K562 (cell line): ENCODE data around the gene SLC16A5. TPM values are rescaled to one million over a fixed set of nuclear protein-coding genes. Genes with fewer than 3 reads are reported as not detected.

Source experiments
- CBFA2T3 ChIP-seq: fragments of 450-650 bp; IDR thresholded peaks from 2 replicates; pipeline ENCODE4 v1.6.1; 2017
- CEBPG ChIP-seq, 3 experiments: fragments of 200-800 bp in 1 of 3; sonication (Bioruptor generic) in 1 of 3; sonication (generic) in 1 of 3; formaldehyde crosslinking in 1 of 3; IDR thresholded peaks in 2 of 3; conservative IDR thresholded peaks in 1 of 3; 2 replicates each; pipeline versions ENCODE4 v1.6.1 to v1.8.0; 2016 to 2022; ENCODE audit warnings: missing compliant biosample characterization in 2 of 3, missing genetic modification characterization in 2 of 3, mild to moderate bottlenecking in 1 of 3, missing genetic modification reagents in 1 of 3
- SPI1 ChIP-seq: IDR thresholded peaks from 2 replicates; pipeline ENCODE4 v1.6.1; 2011; ENCODE audit warnings: low read depth, low read length, control low read depth, borderline replicate concordance
- YBX1 ChIP-seq: fragments of 450-650 bp; IDR thresholded peaks from 2 replicates; pipeline ENCODE4 v1.7.1; 2016; ENCODE audit warnings: mild to moderate bottlenecking
- polyA plus RNA-seq, 8 experiments: library from polyadenylated mRNA; depleted of rRNA in 4 of 8; stranded (reverse) in 5 of 8; unstranded in 3 of 8; fragments of >200 nt; fragmentation: Nextera tagmentation in 2 of 8; fragmentation: Illumina TruSeq in 1 of 8; extraction: Ambion mirVana in 2 of 8; extraction: Trizol in 1 of 8; gene quantifications; 2 replicates each; pipeline versions ENCODE4 v1.2.1 to v1.2.3, GENCODE V29; 2011 to 2014; ENCODE audit warnings: inconsistent platforms in 1 of 8, missing spikeins in 1 of 8
- total RNA-seq, 7 experiments: library from RNA; depleted of rRNA in 6 of 7; stranded (reverse); fragments of >200 nt in 6 of 7; fragmentation: Illumina TruSeq in 2 of 7; extraction: Trizol in 2 of 7; gene quantifications; 2 replicates each; pipeline versions ENCODE4 v1.2.1 to v1.2.3, GENCODE V29; 2011 to 2021; ENCODE audit warnings: low replicate concordance in 1 of 7
- TF ChIP-seq, protein P1 (sequence below): IDR thresholded peaks from 2 replicates; pipeline ENCODE4 v1.6.1; 2011; ENCODE audit warnings: borderline replicate concordance, low read depth, mild to moderate bottlenecking, moderate library complexity, low read length; ENCODE audit not compliant: insufficient read depth, poor library complexity, severe bottlenecking
- TF ChIP-seq, protein P2 (sequence below), 2 experiments: fragments of 250-450 bp in 1 of 2; fragments of 450-650 bp in 1 of 2; sonication (Bioruptor Pico) in 1 of 2; IDR thresholded peaks; 2 replicates each; pipeline versions ENCODE4 v1.6.1 to v1.8.0; 2016 to 2021; ENCODE audit warnings: mild to moderate bottlenecking in 2 of 2, moderate library complexity in 2 of 2, missing compliant biosample characterization in 1 of 2, missing genetic modification characterization in 1 of 2
- TF ChIP-seq, protein P3 (sequence below): fragments of 250-450 bp; sonication (Bioruptor Pico); IDR thresholded peaks from 2 replicates; pipeline ENCODE4 v1.8.0; 2021; ENCODE audit warnings: mild to moderate bottlenecking, moderate library complexity
- TF ChIP-seq, protein P4 (sequence below), 2 experiments: fragments of 450-650 bp in 1 of 2; IDR thresholded peaks; 2 replicates each; pipeline ENCODE4 v1.6.1; 2011 to 2017; ENCODE audit warnings: low read depth in 2 of 2, antibody characterized with exemption in 1 of 2, borderline replicate concordance in 1 of 2, low read length in 1 of 2, mild to moderate bottlenecking in 1 of 2, mixed read lengths in 1 of 2; ENCODE audit not compliant: control insufficient read depth in 1 of 2
- TF ChIP-seq, protein P5 (sequence below): fragments of 250-450 bp; sonication (Bioruptor Pico); IDR thresholded peaks from 2 replicates; pipeline ENCODE4 v1.5.0; 2021
- TF ChIP-seq, protein P6 (sequence below): fragments of 250-450 bp; sonication (Bioruptor Pico); IDR thresholded peaks from 2 replicates; pipeline ENCODE4 v1.4.0; 2020; ENCODE audit warnings: mild to moderate bottlenecking, moderate library complexity

The SLC16A5 gene
- total and polyA plus RNA-seq, 9 of the 15 experiments (the other 6 are each of a cell fraction or from before 2014, with no cell fraction given) = 0.06 to 2.6 (median 0.91) TPM

DNA sequence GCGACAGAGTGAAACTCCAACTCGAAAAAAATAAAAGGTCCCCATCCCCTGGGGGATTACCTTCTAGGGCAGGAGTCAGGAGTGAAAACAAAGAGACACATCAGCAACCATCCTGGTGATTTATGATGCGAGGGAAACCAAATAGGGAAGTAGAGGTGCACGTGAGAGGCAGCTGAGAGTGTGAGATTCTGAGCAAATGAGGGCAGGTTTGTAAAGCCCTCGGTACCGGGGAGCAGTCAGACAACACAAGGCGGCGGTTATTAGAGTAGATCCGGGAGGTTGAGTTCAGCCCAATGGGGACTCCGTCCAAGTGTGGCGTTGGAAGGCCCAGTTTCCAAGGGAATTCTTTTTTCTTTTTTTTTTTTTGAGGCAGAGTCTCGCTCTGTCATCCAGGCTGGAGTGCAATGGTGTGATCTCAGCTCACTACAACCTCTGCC is 14.6 kb downstream of the SLC16A5 start (continued):
- TF ChIP-seq CEBPG (CRISPR knock-in tag; IDR thresholded peaks at IDR 0.05) (no peak), CEBPG (tag; conservative IDR thresholded peaks at IDR 0.05 in 1 of 2, IDR thresholded peaks at IDR 0.05 in 1 of 2) (no peak), CBFA2T3 (no peak; the same call in 1 of the 2 replicates), YBX1 (no peak), SPI1 (peak; percentile 45)
- TF ChIP-seq, protein P1, sequence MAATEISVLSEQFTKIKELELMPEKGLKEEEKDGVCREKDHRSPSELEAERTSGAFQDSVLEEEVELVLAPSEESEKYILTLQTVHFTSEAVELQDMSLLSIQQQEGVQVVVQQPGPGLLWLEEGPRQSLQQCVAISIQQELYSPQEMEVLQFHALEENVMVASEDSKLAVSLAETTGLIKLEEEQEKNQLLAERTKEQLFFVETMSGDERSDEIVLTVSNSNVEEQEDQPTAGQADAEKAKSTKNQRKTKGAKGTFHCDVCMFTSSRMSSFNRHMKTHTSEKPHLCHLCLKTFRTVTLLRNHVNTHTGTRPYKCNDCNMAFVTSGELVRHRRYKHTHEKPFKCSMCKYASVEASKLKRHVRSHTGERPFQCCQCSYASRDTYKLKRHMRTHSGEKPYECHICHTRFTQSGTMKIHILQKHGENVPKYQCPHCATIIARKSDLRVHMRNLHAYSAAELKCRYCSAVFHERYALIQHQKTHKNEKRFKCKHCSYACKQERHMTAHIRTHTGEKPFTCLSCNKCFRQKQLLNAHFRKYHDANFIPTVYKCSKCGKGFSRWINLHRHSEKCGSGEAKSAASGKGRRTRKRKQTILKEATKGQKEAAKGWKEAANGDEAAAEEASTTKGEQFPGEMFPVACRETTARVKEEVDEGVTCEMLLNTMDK = no peak
- TF ChIP-seq, protein P2, sequence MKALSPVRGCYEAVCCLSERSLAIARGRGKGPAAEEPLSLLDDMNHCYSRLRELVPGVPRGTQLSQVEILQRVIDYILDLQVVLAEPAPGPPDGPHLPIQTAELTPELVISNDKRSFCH (CRISPR knock-in tag; IDR thresholded peaks at IDR 0.05) = no peak
- TF ChIP-seq, protein P2 (tag; IDR thresholded peaks at IDR 0.05) = no peak
- TF ChIP-seq, protein P3, sequence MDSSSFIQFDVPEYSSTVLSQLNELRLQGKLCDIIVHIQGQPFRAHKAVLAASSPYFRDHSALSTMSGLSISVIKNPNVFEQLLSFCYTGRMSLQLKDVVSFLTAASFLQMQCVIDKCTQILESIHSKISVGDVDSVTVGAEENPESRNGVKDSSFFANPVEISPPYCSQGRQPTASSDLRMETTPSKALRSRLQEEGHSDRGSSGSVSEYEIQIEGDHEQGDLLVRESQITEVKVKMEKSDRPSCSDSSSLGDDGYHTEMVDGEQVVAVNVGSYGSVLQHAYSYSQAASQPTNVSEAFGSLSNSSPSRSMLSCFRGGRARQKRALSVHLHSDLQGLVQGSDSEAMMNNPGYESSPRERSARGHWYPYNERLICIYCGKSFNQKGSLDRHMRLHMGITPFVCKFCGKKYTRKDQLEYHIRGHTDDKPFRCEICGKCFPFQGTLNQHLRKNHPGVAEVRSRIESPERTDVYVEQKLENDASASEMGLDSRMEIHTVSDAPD = no peak
- TF ChIP-seq, protein P4, sequence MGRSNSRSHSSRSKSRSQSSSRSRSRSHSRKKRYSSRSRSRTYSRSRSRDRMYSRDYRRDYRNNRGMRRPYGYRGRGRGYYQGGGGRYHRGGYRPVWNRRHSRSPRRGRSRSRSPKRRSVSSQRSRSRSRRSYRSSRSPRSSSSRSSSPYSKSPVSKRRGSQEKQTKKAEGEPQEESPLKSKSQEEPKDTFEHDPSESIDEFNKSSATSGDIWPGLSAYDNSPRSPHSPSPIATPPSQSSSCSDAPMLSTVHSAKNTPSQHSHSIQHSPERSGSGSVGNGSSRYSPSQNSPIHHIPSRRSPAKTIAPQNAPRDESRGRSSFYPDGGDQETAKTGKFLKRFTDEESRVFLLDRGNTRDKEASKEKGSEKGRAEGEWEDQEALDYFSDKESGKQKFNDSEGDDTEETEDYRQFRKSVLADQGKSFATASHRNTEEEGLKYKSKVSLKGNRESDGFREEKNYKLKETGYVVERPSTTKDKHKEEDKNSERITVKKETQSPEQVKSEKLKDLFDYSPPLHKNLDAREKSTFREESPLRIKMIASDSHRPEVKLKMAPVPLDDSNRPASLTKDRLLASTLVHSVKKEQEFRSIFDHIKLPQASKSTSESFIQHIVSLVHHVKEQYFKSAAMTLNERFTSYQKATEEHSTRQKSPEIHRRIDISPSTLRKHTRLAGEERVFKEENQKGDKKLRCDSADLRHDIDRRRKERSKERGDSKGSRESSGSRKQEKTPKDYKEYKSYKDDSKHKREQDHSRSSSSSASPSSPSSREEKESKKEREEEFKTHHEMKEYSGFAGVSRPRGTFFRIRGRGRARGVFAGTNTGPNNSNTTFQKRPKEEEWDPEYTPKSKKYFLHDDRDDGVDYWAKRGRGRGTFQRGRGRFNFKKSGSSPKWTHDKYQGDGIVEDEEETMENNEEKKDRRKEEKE (IDR thresholded peaks at IDR 0.05; ENCODE audit: borderline replicate concordance in 1 of 2, control insufficient read depth in 1 of 2, low read depth in 2 of 2, low read length in 1 of 2) = no peak
- TF ChIP-seq, protein P5, sequence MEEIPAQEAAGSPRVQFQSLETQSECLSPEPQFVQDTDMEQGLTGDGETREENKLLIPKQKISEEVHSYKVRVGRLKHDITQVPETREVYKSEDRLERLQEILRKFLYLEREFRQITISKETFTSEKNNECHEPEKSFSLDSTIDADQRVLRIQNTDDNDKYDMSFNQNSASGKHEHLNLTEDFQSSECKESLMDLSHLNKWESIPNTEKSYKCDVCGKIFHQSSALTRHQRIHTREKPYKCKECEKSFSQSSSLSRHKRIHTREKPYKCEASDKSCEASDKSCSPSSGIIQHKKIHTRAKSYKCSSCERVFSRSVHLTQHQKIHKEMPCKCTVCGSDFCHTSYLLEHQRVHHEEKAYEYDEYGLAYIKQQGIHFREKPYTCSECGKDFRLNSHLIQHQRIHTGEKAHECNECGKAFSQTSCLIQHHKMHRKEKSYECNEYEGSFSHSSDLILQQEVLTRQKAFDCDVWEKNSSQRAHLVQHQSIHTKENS (CRISPR knock-in tag) = no peak
- TF ChIP-seq, protein P6, sequence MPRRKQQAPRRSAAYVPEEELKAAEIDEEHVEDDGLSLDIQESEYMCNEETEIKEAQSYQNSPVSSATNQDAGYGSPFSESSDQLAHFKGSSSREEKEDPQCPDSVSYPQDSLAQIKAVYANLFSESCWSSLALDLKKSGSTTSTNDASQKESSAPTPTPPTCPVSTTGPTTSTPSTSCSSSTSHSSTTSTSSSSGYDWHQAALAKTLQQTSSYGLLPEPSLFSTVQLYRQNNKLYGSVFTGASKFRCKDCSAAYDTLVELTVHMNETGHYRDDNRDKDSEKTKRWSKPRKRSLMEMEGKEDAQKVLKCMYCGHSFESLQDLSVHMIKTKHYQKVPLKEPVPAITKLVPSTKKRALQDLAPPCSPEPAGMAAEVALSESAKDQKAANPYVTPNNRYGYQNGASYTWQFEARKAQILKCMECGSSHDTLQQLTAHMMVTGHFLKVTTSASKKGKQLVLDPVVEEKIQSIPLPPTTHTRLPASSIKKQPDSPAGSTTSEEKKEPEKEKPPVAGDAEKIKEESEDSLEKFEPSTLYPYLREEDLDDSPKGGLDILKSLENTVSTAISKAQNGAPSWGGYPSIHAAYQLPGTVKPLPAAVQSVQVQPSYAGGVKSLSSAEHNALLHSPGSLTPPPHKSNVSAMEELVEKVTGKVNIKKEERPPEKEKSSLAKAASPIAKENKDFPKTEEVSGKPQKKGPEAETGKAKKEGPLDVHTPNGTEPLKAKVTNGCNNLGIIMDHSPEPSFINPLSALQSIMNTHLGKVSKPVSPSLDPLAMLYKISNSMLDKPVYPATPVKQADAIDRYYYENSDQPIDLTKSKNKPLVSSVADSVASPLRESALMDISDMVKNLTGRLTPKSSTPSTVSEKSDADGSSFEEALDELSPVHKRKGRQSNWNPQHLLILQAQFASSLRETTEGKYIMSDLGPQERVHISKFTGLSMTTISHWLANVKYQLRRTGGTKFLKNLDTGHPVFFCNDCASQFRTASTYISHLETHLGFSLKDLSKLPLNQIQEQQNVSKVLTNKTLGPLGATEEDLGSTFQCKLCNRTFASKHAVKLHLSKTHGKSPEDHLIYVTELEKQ (CRISPR knock-in tag) = no peak
